Activated CD4-positive, alpha-beta memory T cell treated with anti-CD3 and anti-CD28 coated beads, Interleukin-2, amount 10 ng/mL, durations not matched to agents 7 days and 5 days (primary cell): ENCODE data around the gene FANK1. TPM values are rescaled to one million over a fixed set of nuclear protein-coding genes. Genes with fewer than 3 reads are reported as not detected.
A peak's percentile ranks its signal among the peaks of the same experiment; 100 is the strongest.
"Not testable (repeated sequence)": the region's sequence is repeated elsewhere in the genome, so short reads cannot be mapped to it uniquely, and the experiment has no call there.

Experiments
- CTCF ChIA-PET: fragments of 350-600 bp; sonication (Branson Sonifier 250); formaldehyde crosslinking; loops from one replicate; lab custom pipeline; 2021; ENCODE audit warnings: antibody characterized with exemption, inconsistent platforms; lab: Charles Lee
- POLR2A ChIA-PET: fragments of 350-600 bp; sonication (Branson Sonifier 250); formaldehyde crosslinking; loops from one replicate; lab custom pipeline; 2021; ENCODE audit warnings: antibody characterized with exemption; lab: Charles Lee
- DNase-seq: peaks from one replicate; pipeline ENCODE4 v3.0.0-alpha.2; 2020
- H3K27ac Mint-ChIP-seq: one replicate; pipeline ENCODE4 v1.8.0; 2021; ENCODE audit warnings: mild to moderate bottlenecking, mixed read lengths
- H3K27me3 Mint-ChIP-seq: one replicate; pipeline ENCODE4 v1.8.0; 2021; ENCODE audit warnings: mixed read lengths
- H3K36me3 Mint-ChIP-seq: one replicate; pipeline ENCODE4 v1.8.0; 2021; ENCODE audit warnings: low read depth, mixed read lengths
- H3K4me1 Mint-ChIP-seq: one replicate; pipeline ENCODE4 v1.8.0; 2021; ENCODE audit warnings: mixed read lengths
- H3K4me3 Mint-ChIP-seq: one replicate; pipeline ENCODE4 v1.8.0; 2021; ENCODE audit warnings: mild to moderate bottlenecking, mixed read lengths
- H3K9me3 Mint-ChIP-seq: one replicate; pipeline ENCODE4 v1.8.0; 2021; ENCODE audit warnings: mixed read lengths
- total RNA-seq, 2 experiments: library from RNA; stranded (reverse); gene quantifications; one replicate each; pipeline ENCODE4 v1.2.3, GENCODE V29; 2021

Gene FANK1
- total RNA-seq, 2 experiments from 2014 or later, result 0.63 to 0.68 TPM

DNA sequence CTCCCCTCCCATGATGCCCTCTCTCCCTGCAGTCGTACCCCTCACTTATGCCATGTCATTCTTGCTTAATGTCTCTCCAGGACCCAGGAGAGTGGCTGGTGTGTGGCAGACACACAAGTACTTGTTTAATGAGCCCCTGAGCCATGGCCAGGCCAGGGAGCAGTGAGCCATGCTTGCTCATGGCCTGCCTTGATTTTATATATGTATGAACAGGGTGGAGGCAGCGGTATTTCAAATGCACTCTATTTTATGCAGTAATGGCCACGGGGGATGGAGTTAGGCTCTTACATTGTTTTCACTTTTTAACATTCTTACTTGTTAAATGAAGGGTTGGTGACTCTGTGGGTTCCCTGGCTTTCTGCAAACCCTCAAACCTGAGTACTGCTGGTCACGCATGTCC lies 144.8 kb downstream of the FANK1 start:
- POLR2A ChIA-PET, result no interaction called here

DNA sequence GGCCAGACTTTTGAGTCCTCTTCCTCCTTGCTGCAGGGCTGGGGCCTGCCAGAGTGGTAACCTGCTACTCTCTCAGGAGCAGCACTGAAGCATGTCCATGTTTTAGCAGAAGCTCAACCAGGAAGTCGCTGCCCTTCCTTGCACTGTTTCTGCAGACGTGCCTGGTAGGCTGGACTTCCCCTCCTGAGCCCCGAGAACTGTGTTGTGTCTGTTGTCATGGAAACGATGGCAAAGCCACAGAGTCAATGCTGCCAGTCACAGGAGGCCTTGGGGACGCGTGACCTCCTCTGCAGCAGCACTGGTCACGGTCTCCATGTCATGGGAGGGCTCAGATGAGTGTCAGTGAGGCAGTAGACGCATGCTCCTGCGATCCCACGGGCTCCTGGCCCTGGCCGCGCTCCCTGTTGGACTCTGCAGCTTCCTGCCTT lies 145.5 kb downstream of the FANK1 start:
- Mint-ChIP-seq H3K27me3 (no peaks in the 10 kb centered on the region), H3K36me3 (no peaks in the 10 kb centered on the region), H3K4me3 (no peak overlapping the region), H3K9me3 (peaks cover 3% of the 10 kb centered on the region), H3K27ac (no peak overlapping the region), H3K4me1 (peaks cover 3% of the 10 kb centered on the region)
- CTCF ChIA-PET, result no interaction called here
- POLR2A ChIA-PET, result no interaction called here
- DNase-seq, result peak; percentile 54

More for the DNA sequence above, 144.8 kb downstream of the FANK1 start:
- DNase-seq, result no peak
- CTCF ChIA-PET, result no interaction called here
- Mint-ChIP-seq H3K27ac (no peak overlapping the region), H3K4me3 (no peak overlapping the region), H3K36me3 (no peaks in the 10 kb centered on the region), H3K4me1 (peaks cover 3% of the 10 kb centered on the region), H3K27me3 (no peaks in the 10 kb centered on the region), H3K9me3 (peaks cover 3% of the 10 kb centered on the region)

DNA sequence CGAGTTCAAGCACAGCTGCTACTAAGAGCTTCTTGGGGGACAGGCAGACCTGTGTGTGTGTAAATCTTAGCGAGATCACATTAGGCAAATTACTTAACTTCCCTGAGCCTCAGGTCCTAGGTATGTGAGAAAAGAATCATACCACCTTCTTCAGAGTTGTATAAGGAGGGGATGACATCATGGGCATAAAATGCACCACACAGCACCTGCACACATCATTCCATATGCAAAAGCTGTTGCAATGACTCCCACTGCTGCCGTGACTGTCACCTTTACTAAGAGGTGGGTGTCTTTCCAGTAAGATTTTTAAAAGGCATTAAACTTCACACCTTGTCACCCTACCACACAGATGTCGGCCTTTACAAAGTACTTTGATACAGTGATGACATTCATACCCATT lies 146.0 kb downstream of the FANK1 start:
- Mint-ChIP-seq H3K9me3 (peaks cover 3% of the 10 kb centered on the region), H3K27ac (no peak overlapping the region), H3K27me3 (no peaks in the 10 kb centered on the region), H3K36me3 (no peaks in the 10 kb centered on the region), H3K4me3 (no peak overlapping the region), H3K4me1 (peaks cover 3% of the 10 kb centered on the region)
- CTCF ChIA-PET, result no interaction called here
- POLR2A ChIA-PET, result no interaction called here
- DNase-seq, result no peak

- H3K27ac Mint-ChIP-seq, result no peak overlapping the region
- ChIA-PET CTCF (no interaction called here), POLR2A (no interaction called here)
- peaks cover 3% of the 10 kb centered on the region for H3K4me1 Mint-ChIP-seq
- H3K4me3 Mint-ChIP-seq, result no peak overlapping the region
- no peak for DNase-seq
- H3K36me3 Mint-ChIP-seq, result no peaks in the 10 kb centered on the region
- peaks cover 3% of the 10 kb centered on the region for H3K9me3 Mint-ChIP-seq
- no peaks in the 10 kb centered on the region for H3K27me3 Mint-ChIP-seq
Measured at GRCh38 chr10:126042906-126043305, 146.5 kb downstream of the FANK1 start.

- CTCF ChIA-PET, result no interaction called here
- no peak for DNase-seq
- Mint-ChIP-seq H3K27ac (no peak overlapping the region), H3K9me3 (peaks cover 2% of the 10 kb centered on the region), H3K27me3 (no peaks in the 10 kb centered on the region), H3K4me1 (peaks cover 3% of the 10 kb centered on the region), H3K36me3 (no peaks in the 10 kb centered on the region), H3K4me3 (no peak overlapping the region)
- POLR2A ChIA-PET, result no interaction called here
Measured at GRCh38 chr10:126043389-126043788, 147.0 kb downstream of the FANK1 start.

DNA sequence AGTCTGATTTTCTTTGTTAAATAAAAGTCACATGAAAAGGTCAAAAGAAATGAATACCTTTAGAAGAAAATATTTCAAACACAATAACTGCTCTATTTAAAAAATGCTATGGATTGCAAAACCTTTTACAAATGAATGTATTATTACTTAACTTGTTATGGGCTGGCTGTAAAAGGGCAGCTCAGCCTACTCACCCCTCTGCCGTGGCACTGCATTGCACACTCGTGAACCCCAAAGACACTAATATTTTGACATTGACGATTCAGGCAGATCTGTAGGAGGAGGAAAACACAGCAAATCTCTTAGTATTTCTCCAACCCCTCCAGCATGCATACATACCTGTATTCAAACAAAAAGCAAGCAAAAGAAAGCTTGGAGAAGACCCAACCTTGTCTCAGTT lies 149.5 kb downstream of the FANK1 start:
- Mint-ChIP-seq H3K27ac (no peak overlapping the region), H3K9me3 (peaks cover 2% of the 10 kb centered on the region), H3K36me3 (no peaks in the 10 kb centered on the region), H3K4me3 (no peak overlapping the region), H3K4me1 (peaks cover 3% of the 10 kb centered on the region), H3K27me3 (no peaks in the 10 kb centered on the region)
- DNase-seq, result no peak
- ChIA-PET POLR2A (no interaction called here), CTCF (no interaction called here)

DNA sequence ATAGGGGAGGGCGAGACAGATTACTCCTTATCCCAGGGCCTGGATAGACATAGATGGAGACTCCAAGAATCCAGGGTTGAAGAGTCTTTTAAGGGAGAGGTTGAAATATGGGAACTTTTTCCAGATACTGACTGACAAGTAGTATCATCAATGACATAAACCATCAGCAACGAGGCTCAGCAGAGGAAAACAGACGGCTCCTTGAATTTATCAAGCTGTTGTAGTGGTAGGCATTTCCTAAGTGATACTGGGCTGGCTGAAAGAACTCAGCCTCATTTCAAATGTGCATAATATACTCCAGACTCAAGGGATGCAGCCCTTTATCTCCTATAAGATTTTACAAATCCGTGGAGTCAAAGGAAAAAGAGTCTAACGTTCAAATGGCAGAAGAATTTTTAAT lies 150.5 kb downstream of the FANK1 start:
- no peaks in the 10 kb centered on the region for H3K27me3 Mint-ChIP-seq
- CTCF ChIA-PET, result no interaction called here

DNA sequence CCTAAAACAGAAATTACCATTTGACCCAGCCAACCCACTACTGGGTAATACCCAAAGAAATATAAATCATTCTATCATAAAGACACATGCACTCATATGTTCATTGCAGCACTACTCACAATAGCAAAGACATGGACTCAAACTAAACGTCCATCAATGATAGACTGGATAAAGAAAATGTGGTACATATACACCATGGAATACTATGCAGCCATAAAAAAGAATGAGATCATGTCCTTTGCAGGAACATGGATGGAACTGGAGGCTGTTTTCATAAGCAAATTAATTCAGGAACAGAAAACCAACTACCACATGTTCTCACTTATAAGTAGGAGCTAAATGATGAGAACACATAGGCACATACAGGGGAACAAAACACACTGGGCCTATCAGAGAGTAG lies 151.4 kb downstream of the FANK1 start:
- DNase-seq, CTCF ChIA-PET, H3K9me3 Mint-ChIP-seq, H3K27me3 Mint-ChIP-seq, H3K4me3 Mint-ChIP-seq, H3K27ac Mint-ChIP-seq, H3K4me1 Mint-ChIP-seq, H3K36me3 Mint-ChIP-seq, POLR2A ChIA-PET: not testable (repeated sequence)

More for the DNA sequence above, 150.5 kb downstream of the FANK1 start:
- Mint-ChIP-seq H3K9me3 (peaks cover 2% of the 10 kb centered on the region), H3K4me1 (peaks cover 3% of the 10 kb centered on the region), H3K36me3 (no peaks in the 10 kb centered on the region), H3K4me3 (no peak overlapping the region), H3K27ac (no peak overlapping the region)
- DNase-seq, result no peak
- POLR2A ChIA-PET, result no interaction called here

GRCh38 chr10:126049759-126050700 lies 153.7 kb downstream of the FANK1 start:
- POLR2A ChIA-PET, result no interaction called here
- peaks cover 2% of the 10 kb centered on the region for H3K9me3 Mint-ChIP-seq

GRCh38 chr10:126052171-126052570 lies 155.8 kb downstream of the FANK1 start:
- no peaks in the 10 kb centered on the region for H3K4me1 Mint-ChIP-seq
- CTCF ChIA-PET, result no interaction called here

More at GRCh38 chr10:126049759-126050700, 153.7 kb downstream of the FANK1 start:
- CTCF ChIA-PET, result no interaction called here
- no peak for DNase-seq
- Mint-ChIP-seq H3K36me3 (no peaks in the 10 kb centered on the region), H3K27ac (no peak overlapping the region), H3K4me1 (no peaks in the 10 kb centered on the region), H3K27me3 (no peaks in the 10 kb centered on the region), H3K4me3 (no peak overlapping the region)

DNA sequence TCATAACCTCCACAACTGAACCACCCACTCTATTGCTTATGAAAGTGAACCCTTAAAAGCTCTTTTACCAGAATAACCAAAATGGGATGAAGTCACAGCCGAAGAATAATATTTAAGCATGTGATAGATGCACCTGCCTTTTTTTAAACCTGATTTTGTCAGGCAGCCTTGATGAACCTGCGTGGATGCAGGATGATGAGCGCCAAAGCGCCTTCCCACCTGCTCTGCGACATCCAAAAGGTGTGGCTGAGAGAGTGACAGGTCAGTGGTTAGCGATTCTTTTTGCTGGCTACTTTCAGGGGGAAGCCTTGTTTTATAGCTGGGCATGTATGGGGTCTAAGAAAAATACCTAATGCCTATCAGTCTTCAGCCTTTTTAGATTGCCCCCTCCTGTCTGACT lies 157.8 kb downstream of the FANK1 start:
- H3K27ac Mint-ChIP-seq, result no peak overlapping the region
- no peaks in the 10 kb centered on the region for H3K27me3 Mint-ChIP-seq
- H3K9me3 Mint-ChIP-seq, result no peaks in the 10 kb centered on the region
- H3K36me3 Mint-ChIP-seq, result no peaks in the 10 kb centered on the region
- no peak for DNase-seq
- CTCF ChIA-PET, result no interaction called here
- POLR2A ChIA-PET, result no interaction called here
- H3K4me1 Mint-ChIP-seq, result no peaks in the 10 kb centered on the region
- H3K4me3 Mint-ChIP-seq, result no peak overlapping the region

More at GRCh38 chr10:126052171-126052570, 155.8 kb downstream of the FANK1 start:
- no peaks in the 10 kb centered on the region for H3K27me3 Mint-ChIP-seq
- DNase-seq, result no peak
- no peak overlapping the region for H3K4me3 Mint-ChIP-seq
- H3K27ac Mint-ChIP-seq, result no peak overlapping the region
- POLR2A ChIA-PET, result no interaction called here
- H3K9me3 Mint-ChIP-seq, result peaks cover 2% of the 10 kb centered on the region
- no peaks in the 10 kb centered on the region for H3K36me3 Mint-ChIP-seq

GRCh38 chr10:126057494-126057893 lies 161.1 kb downstream of the FANK1 start:
- H3K9me3 Mint-ChIP-seq, result no peaks in the 10 kb centered on the region
- POLR2A ChIA-PET, result no interaction called here
- no peak overlapping the region for H3K4me3 Mint-ChIP-seq
- no peaks in the 10 kb centered on the region for H3K4me1 Mint-ChIP-seq
- CTCF ChIA-PET, result no interaction called here
- H3K36me3 Mint-ChIP-seq, result no peaks in the 10 kb centered on the region
- no peaks in the 10 kb centered on the region for H3K27me3 Mint-ChIP-seq
- no peak overlapping the region for H3K27ac Mint-ChIP-seq
- DNase-seq, result no peak

DNA sequence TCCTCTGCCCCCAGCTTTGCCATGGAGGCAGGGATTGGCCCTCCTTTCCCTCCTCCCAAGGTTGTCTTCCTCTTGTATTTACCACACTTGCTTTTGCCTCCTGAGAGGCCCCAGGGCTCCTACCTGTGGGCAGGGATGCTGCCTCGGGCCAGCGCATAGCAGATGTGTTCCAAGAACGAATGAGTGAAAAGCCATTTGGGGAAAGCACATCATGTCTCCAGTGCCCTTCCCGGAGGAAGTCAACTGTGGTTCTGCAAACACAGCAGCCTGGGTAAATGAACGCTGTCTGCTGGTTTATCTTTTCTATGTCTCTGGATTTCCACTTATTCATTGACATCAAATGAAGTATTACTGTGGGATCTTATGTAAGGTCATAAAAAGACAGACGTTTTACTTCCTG lies 161.7 kb downstream of the FANK1 start:
- DNase-seq, result no peak
- ChIA-PET POLR2A (no interaction called here), CTCF (no interaction called here)
- H3K27ac Mint-ChIP-seq, result no peak overlapping the region
- no peak overlapping the region for H3K4me3 Mint-ChIP-seq
- H3K27me3 Mint-ChIP-seq, result no peaks in the 10 kb centered on the region
- no peaks in the 10 kb centered on the region for H3K36me3 Mint-ChIP-seq
- no peaks in the 10 kb centered on the region for H3K9me3 Mint-ChIP-seq
- no peaks in the 10 kb centered on the region for H3K4me1 Mint-ChIP-seq

GRCh38 chr10:126058507-126058906 lies 162.1 kb downstream of the FANK1 start:
- Mint-ChIP-seq H3K4me1 (no peaks in the 10 kb centered on the region), H3K36me3 (no peaks in the 10 kb centered on the region), H3K9me3 (no peaks in the 10 kb centered on the region), H3K4me3 (no peak overlapping the region), H3K27ac (no peak overlapping the region), H3K27me3 (no peaks in the 10 kb centered on the region)
- DNase-seq, result no peak
- ChIA-PET CTCF (no interaction called here), POLR2A (no interaction called here)
